Right ventricle myocardium inferior (tissue), 1 donor: ENCODE data around the gene TRABD2B. TPM values are rescaled to one million over a fixed set of nuclear protein-coding genes. Genes with fewer than 3 reads are reported as not detected.

ENCODE experiments used
- ATAC-seq: fragments of 200-7000 bp; cut with Tn5 transposase; one replicate; pipeline ENCODE4 v1.9.1; 2020; ENCODE audit warnings: mild to moderate bottlenecking, moderate library complexity
- DNase-seq: peaks from one replicate; pipeline ENCODE4 v3.0.0; 2021; ENCODE audit errors: missing footprints
- intact Hi-C: fragments of 100-400 bp; cut with DNase I; formaldehyde crosslinking; loops from one replicate; pipeline ENCODE4 v1.11.0; 2022
- total RNA-seq: library from RNA; stranded (reverse); fragmentation: NEBNext Ultra II Directional; extraction: Animal tissue kit (Norgen Biotek cat#: 25700); gene quantifications from one replicate; pipeline ENCODE4 v1.2.1, GENCODE V29; 2021
- donor health status: DM: no; HTN: yes; CAD: no; lungs with severe emphysema.

TRABD2B gene
- total RNA-seq, 1 donor from 2014 or later = 0.57 TPM

DNA sequence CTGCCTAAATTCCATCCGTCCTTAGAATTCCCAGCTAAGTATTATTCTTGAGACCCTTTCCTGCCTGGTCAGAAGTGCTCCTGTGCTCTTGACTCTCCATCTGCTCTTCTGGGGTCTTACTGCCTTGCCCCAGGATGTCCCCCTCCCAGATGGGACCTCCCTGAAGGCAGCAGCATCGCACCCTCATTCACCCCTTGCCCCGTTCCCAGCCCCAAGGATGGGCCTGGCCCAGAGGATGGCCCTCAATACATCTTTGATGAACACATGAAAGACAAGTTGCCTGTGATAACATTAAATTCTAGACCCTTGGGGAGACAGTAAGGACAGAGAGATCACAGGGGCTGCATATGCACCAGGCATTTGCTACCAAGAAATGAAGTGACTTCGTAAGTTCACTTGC is 167.2 kb downstream of the TRABD2B start:
- DNase-seq (no peak), ATAC-seq (no peak)
- intact Hi-C loops = no loop called here

DNA sequence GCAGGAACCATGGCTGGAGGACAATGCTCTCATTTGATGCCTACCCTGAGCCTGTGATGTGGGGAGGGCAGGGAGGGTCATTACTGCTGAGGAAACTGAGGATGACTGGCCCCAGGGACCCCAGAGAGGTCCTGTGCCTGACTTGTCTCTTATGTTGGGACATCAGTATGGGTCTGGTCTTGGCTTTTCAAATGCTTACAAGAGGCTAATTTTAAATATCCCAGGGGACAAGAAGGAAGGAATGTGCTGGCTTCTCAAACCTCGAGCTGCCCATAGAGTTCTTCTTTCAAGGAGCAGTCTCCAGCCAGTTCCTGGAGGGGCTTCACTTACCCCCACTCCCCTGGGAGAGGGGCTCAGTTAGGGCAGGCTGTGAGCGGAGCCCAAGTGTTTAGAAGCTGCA is 168.2 kb downstream of the TRABD2B start:
- intact Hi-C loops = no loop called here
- DNase-seq (no peak), ATAC-seq (no peak)

DNA sequence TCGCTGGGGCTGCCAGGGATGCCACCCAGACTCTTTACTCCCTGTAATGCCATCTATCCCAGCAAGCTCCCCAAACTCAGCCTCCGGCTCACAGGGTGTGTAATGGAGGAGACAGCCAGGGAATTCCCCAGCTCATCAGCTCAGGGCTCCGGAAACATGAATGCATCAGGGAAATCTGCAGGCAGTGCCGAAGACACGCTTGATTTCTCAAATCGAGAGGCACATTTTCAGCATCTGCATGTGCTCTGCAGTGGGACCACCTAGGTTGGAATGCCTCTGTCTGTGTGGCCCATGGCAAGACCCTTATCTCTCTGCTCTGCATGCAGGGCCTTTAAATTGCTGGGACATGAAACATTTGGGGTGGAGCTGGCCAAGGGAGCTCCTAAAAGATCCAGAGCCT is 170.1 kb downstream of the TRABD2B start:
- intact Hi-C loops = no loop called here
- DNase-seq = no peak
- no peak for ATAC-seq

DNA sequence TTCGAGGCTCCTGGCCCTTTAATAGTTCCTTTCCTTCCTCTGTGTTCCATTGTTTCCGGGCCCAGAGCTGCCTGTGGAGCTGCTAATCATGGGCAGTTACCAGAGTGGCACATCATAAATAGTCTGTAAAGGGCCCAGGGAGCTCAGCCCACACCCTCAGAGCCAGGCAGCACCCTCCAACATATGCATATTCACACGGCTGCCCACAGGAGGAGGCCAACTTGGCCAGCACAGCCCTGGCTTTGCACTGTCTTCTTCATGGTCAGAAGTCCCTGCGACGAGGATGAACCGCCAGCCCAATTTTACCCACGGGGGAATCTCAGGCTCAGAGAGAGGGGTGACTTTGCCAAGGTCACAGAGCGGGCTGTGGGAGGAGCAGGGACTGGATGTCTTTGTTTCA is 172.5 kb downstream of the TRABD2B start:
- ATAC-seq (no peak), DNase-seq (no peak)
- intact Hi-C loops = no loop called here

DNA sequence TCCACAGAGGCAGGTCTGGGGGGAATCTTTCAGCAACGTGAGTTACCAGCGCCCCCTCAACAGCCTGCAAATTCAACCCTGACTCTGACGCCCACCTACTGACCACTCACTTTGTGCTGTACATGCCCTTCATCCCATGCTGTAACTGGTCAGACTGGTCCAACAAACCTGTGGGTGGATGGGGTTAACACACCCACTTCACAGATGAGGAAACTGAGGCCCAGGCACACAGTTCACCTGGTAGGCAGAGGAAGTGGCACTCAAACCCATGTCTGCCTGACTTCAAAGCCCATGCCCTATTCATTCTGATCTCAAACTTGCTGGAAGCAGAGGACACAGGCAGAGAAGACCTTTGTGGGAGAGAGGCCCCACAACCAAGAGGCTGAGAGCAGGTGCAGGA is 172.9 kb downstream of the TRABD2B start:
- DNase-seq = no peak
- intact Hi-C loops = no loop called here
- ATAC-seq = no peak

DNA sequence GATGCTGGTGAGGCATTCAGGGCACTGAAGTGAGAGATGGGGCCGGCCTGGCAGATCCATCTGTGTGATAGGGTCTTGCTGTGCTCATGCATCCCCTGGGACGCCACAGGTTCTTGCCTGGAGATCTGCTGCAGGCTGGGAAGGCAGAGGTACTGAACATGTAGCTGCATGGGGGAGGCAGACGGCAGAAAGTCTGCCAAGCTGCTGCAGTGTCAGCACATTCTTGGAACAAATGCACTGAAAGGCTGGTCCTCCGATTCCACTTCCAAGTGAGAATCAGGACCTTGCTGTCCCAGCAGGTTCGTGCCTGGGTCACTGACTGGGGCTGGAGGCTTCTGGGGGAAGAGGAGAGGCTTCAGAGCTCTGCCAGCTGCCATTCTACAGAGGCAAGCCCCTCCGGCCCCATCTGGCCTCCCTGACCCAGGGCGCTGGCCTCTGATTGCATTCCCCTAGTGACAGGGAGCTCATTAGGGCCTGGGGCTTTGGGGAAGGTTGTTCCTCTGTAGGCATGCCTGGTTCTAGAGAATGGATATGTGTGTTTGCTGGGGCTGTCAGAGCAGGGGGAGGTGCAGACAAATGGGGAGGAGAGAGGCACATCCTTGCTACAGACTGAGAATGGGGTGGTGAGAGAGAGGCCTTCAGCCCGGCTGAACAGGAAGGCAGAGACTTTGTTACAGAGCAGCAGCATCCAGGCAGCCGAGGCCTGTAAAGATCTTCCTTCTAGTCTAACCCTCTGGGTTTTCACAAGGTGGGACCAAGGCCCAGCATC is 174.0 kb downstream of the TRABD2B start:
- DNase-seq (peak; percentile 66), ATAC-seq (no peak)
- intact Hi-C loops = no loop called here

DNA sequence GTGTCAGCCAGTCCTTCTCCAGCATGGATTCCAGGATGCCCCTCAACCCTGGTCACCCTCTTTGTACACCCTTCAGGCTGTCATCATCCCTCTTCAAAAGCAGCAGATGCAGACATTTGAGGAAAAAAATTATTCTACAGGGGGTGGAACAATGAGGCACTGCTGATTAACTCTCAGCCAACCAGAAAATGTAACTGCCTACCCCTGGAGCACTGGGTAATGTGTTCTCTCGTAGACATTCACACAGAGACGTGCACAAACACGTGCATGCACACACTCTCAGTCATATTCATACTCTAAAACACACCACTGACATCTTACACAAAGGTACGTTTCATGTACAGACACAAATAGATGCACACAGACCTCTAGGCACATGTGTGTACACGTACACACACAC is 175.4 kb downstream of the TRABD2B start:
- intact Hi-C loops = no loop called here
- no peak for ATAC-seq
- no peak for DNase-seq

DNA sequence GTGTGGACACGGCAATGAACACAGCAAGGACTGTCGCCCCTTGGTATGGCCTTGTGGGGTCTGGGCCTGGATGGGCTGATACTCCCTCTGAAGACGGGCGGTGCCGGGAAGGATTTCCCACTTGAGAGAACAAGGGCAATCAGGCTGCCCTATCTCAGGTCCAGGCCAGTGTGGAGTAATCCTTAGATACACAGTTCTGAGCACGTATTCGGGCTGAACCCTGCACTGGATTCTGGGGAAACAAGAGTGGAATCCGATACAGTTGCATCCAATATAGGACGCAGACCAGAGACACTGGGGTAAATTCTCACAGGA is 177.7 kb downstream of the TRABD2B start:
- DNase-seq (peak; percentile 22), ATAC-seq (no peak)
- intact Hi-C loops = no loop called here

DNA sequence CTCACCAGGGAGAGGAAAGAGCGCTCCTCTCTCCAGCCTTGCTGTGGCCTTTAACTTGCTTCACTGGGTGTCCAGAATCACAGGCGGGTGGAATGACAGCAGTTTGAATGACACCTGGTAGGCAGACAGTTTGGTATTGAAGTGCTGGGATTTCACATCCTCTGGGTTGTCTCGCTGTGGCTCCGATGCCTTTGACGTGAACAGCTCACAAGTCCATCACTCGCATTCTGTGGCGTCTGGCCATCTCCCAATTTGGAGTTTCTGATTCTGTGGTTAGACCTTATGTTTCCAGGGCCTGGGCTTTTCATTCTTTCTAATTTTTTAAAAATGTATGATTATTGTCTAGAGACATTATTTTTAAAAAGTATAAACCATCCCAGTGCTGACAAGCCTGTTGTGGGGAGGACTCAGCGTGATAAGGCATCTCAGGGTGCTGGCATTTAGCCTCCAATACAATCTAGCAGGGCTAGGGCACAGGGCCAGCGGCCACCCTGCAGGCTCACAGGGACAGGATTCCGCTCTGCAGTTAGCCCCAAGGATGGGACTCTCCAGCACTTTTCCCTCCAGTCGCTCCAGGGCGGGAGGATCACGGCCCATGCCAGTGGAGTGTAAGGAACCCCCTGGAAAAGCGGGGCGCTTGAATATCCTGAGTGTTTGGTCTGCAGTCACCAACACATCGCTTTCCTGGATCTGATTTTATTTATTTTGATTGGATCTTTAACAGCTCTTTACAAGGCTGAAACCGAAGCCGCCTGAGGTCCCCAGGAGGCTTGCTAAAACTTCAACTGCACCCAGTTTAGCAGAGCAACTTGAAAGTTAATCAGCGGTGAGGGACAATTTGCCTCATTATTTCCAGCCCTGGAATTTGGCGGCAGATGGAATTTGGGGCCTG is 178.3 kb downstream of the TRABD2B start:
- no peak for ATAC-seq
- intact Hi-C loops = no loop called here
- peak; percentile 50 for DNase-seq

DNA sequence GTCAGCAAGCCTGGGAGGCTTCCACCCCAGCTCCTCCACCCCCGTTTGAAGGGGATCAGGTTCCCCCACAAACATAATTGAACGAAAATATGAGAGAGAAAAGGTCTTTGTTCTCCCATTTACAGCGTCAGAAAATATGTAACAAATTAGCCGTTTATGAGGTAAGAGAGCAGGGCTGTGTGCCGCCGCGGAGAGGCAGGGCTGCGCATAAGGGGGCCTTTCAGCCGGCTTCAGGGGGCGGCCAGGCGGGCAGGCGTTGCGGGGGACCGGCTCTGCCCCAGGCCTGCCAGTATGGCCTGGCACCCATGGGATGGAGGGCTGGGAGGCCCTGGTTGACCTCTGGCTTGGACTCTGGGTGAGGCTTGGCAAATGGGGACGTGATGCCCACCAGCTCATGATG is 179.3 kb downstream of the TRABD2B start:
- intact Hi-C loops = no loop called here
- no peak for DNase-seq

DNA sequence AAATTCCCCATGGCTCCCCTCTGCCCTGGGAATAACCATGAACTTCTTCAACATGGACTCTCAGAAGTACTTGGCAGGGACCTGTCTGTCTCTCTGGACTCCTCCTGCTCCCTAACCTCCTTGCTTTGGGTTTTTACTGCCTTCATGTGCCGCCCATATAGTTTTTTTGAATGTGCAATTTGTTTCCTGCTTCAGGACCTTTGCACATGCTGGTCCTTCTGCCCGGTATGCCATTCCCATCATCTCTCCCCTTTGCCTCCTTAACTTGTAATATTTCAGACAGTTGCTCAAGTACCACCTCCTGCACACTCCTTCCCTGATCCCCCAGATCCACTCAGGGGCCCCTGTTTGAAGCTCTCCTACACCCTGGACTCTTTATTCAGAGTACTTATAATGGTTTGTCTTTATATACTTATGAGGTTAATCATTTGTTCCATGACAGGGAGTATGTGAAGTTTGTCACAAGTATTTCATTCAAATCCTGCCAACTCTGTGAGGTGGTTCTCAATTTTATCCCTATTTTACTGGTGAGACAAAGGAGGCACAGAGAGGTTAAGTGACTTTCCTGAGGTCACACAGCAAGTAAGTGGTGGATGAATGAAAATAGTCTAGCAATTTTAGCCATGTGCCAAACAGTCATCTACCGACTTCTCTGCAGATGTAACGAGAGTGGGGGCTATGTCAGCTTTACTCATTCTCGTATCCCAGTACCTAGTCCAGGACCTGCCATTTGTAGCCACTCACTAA is 180.7 kb downstream of the TRABD2B start:
- DNase-seq (no peak), ATAC-seq (no peak)
- intact Hi-C loops = no loop called here

More for the DNA sequence above, 179.3 kb downstream of the TRABD2B start:
- no peak for ATAC-seq

DNA sequence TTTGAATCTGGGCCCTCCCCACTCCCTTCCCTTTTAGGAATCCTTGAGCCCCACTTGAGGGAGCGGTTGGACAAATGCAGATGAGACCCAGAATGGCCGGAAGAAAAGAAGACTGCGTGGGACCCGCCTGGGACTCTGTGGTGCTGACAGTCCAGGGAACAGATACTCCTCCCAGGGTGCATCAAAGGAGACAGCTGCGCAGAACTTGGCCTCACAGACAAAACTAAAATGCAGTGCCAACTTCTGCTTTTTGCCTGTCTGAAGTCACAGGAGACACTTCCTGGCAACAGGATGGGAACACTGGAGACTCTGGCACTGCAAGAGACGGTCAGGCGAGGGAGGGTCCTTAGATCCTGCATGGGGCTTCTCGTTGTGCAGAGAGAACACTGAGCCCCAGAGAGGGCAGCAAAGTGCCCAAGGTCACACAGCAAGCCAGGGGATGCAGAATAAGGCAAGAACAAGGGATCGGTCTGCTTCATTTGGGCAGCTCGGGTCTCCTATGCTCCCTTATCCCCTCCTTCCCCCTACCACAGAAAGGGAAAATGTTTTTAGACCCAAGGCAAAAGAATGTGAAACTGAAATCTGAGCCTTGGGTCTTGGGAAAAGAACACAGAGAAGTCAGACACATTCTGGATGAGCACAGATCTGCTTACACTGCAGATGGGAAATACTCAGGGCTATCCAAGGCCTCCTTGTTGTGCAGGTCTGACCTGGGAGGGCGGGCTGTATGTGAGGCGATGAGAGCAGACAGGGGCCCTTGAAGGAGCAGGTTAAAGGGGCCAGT is 182.4 kb downstream of the TRABD2B start:
- ATAC-seq = peak; percentile 55
- DNase-seq = peak; percentile 25
- intact Hi-C loops = no loop called here

DNA sequence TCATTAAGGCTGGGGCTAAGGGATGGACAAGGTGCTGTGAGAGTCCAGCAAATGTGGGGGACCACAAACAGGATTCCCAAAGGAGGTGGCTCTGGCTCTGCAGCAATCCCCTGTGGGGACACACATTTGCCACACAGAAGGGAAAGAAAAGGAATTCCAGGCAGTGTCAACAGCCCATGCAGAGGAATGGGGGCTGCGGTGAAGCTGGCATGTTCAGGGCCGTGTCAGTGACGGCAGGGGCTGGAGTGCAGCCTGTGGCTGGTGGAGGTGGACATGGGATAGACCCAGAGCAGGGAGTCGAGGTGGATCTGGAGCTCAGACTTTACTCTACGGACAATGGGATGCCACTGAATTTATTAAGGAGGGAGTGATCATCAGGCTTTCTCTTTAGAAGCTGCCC is 183.2 kb downstream of the TRABD2B start:
- intact Hi-C loops = no loop called here
- DNase-seq = peak; percentile 45
- no peak for ATAC-seq

DNA sequence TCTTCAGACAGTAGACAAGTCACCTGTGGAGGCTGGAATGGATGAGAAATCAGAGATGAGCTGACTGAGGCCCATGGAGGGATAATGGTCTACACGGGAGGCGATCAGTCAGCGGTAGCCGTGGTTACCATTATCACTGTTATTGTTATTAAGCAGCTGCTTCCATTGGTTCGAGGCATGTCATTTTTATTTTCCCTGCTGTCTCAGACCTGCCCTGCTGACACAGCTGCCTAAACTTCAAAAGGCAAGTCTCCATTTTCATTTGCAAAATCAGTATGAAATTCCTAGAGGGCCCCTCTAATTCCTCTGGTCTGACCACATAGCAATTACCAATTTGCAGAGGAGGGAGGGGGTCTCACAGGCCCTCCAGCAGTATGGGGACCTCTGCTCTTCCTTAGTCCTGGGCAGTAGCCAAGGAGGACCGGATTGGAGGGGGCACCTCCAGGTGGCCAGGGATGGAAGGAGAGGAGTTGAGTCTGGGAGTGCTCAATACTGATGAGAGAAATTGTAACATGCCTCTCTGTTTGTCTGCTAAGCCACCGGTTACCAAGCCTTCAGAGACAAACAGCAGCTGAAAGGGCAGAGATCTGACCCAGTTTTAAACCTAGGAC is 184.2 kb downstream of the TRABD2B start:
- DNase-seq = no peak
- intact Hi-C loops = no loop called here
- no peak for ATAC-seq

DNA sequence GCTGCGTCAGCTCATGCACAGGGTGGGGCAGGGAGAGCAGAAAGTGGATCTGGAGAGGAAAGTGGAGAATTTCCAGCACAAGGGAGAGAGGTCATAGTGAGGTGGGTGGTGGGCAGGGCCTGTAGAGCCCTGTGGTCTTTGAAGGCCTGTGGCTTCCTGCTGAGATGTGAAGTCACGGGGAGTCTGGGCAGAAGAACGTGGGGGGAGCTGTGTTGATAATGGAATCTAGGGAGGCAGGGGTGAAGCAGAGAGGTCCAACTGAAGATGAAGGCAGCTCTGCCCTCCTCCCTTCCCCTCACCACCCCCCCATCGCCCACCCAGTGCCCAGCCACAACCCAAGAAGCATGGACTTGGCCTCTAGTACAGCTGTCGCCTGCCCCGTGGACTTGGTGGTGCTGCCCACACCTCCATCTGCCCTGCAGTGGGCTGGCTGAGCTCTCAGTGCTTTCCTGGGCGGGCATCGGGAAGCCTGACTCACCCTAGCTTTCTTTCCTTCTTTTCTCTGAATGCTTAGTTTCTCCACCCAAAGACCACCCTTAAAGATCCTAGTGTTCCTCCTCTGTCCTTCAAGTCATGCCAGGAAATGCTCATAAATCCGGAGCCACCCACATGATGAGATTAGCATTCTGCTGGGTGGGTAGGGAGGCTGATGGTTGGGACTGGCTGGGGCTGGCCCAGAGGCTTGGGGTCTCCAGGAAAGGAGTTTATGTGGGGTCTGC is 186.1 kb downstream of the TRABD2B start:
- ATAC-seq (no peak), DNase-seq (no peak)
- intact Hi-C loops = no loop called here

DNA sequence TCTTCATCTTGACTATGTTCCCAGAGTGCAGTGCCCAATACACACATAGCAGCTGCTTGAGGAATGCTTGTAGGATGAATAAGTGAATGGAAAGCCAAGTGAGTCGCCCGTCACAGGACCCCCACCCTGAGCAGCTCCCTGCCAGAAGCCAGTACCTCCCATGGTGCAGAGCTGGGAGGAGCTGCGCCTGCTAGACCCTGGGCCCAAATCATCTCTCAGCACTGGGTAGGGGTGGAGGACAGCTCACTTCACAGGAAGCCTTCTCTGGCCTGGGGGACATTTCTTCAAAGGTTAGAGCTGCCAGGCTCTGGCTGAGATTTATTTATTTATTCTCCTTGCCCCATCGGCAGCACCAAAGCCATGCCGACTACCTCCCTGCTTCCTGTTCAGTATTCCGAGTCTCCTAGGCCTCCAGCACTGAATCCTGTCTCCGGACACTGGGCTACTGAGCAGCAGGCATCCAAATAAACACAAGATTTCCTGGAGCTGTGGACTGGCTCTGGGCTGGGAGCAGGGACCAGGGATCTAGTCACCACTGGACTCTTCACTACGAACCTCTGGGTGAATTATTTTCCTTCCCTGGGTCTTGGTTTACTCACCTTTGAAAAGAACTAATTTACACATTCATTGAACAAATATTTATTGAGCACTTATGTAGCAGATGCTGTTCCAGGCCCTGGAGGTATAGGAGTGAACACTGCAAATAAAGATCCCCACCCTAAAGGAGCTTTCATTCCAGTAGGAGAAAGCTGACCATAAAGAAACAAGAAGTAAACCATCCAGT is 187.7 kb downstream of the TRABD2B start:
- no peak for ATAC-seq
- intact Hi-C loops = no loop called here

DNA sequence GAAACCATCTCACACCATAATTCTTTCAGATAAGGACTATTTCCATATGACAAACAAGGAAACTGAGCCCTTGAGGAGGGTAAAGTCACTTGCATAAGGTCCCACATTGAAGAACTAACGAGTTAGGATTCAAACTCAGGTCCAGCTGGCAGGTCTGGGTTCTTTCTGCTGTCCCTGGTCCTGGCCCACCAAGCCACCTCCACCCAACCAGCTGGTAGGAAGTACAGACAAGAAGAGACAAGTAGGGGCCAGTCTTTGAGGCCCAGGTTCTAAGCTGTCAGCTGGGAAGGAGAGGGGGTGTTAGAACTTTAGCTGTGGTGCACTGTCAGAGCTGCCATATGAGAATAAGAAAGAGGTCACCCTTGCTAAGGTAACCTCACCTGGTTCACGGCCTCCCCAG is 188.6 kb downstream of the TRABD2B start:
- DNase-seq (no peak), ATAC-seq (no peak)
- intact Hi-C loops = no loop called here

More for the DNA sequence above, 187.7 kb downstream of the TRABD2B start:
- no peak for DNase-seq
